ENCODE results near the gene ZNF398. TPM values are rescaled to one million over a fixed set of nuclear protein-coding genes. Genes with fewer than 3 reads are reported as not detected.

The ZNF398 gene
- polyA plus RNA-seq, 1 experiment: 8.0 TPM

DNA sequence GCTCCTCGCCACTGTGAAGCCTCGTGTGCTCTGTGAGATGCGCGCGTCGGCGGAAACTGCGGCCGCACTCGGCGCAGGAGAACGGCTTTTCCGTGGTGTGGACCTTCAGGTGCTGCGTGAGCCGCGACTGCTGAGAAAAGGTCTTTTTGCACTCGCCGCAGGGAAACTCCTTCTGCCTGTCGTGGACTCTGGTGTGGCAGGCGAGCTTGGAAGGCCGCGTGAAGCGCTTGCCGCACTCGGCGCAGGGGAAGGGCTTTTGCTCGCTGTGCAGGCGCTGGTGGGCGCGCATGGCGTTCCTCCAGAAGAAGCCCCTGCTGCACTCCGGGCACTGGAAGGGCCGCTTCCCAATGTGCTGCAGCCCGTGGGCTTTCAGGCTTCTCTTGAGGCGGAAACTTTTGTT, 43.0 kb upstream of the ZNF398 start:
- ChIA-PET POLR2A (no interaction called here), CTCF (no interaction called here)
- Histone ChIP-seq H3K4me3 (ENCODE audit: low read depth, low read length) (no peak overlapping the region), H3K27me3 (ENCODE audit: control insufficient read depth, insufficient read depth, low read length) (no peaks in the 10 kb centered on the region), H3K36me3 (ENCODE audit: control insufficient read depth, insufficient read depth, low read length) (no peaks in the 10 kb centered on the region)
- TF ChIP-seq, protein P1, sequence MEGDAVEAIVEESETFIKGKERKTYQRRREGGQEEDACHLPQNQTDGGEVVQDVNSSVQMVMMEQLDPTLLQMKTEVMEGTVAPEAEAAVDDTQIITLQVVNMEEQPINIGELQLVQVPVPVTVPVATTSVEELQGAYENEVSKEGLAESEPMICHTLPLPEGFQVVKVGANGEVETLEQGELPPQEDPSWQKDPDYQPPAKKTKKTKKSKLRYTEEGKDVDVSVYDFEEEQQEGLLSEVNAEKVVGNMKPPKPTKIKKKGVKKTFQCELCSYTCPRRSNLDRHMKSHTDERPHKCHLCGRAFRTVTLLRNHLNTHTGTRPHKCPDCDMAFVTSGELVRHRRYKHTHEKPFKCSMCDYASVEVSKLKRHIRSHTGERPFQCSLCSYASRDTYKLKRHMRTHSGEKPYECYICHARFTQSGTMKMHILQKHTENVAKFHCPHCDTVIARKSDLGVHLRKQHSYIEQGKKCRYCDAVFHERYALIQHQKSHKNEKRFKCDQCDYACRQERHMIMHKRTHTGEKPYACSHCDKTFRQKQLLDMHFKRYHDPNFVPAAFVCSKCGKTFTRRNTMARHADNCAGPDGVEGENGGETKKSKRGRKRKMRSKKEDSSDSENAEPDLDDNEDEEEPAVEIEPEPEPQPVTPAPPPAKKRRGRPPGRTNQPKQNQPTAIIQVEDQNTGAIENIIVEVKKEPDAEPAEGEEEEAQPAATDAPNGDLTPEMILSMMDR (IDR thresholded peaks at IDR 0.05; ENCODE audit: insufficient read depth, low read depth, low read length): no peak
- DNase-seq (ENCODE audit: low read depth): no peak

DNA sequence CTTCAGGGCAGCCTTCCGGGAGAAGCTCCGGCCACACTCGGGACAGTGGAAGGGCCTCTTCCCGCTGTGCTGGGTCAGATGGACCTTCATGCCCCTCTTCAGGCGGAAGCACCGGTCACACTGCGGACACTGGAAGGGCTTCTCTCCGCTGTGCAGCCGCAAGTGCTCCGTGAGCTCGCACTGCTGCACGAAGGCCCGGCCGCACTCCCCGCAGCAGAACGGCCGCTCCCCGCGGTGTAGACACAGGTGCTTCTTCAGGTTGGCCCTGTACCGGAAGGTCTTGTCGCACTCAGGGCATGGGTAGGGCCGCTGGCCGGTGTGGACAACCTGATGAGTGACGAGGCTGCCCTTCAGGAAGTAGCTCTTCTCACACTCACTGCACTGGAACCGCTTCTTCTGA, 42.5 kb upstream of the ZNF398 start:
- ChIA-PET CTCF (interaction anchor here (1.1 kb wide), 1 partner anchor 10 kb away, joined by 3 read pairs; no protein-coding TSS in a partner anchor), POLR2A (no interaction called here)
- no peak for DNase-seq (ENCODE audit: low read depth)
- Histone ChIP-seq H3K36me3 (ENCODE audit: control insufficient read depth, insufficient read depth, low read length) (no peaks in the 10 kb centered on the region), H3K4me3 (ENCODE audit: low read depth, low read length) (no peak overlapping the region), H3K27me3 (ENCODE audit: control insufficient read depth, insufficient read depth, low read length) (no peaks in the 10 kb centered on the region)
- TF ChIP-seq, protein P1 (IDR thresholded peaks at IDR 0.05; ENCODE audit: insufficient read depth, low read depth, low read length): no peak

DNA sequence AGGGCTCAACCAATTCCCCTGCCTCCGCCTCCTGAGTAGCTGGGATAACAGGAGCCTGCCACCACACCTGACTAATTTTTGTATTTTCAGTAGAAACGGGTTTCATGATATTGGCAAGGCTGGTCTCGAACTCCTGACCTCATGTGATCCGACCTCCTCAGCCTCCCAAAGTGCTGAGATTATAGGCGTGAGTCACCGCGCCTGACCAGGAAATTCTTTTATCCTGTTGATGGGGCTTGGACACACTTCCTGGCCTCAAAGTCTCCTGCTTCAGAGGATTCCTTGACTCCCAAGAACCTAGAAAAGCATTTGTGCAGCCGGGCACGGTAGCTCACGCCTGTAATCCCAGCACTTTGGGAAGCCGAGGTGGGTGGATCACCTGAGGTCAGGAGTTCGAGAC, 37.3 kb upstream of the ZNF398 start:
- Histone ChIP-seq H3K27me3 (ENCODE audit: control insufficient read depth, insufficient read depth, low read length) (no peaks in the 10 kb centered on the region), H3K36me3 (ENCODE audit: control insufficient read depth, insufficient read depth, low read length) (no peaks in the 10 kb centered on the region), H3K4me3 (ENCODE audit: low read depth, low read length) (no peak overlapping the region)
- TF ChIP-seq, protein P1 (IDR thresholded peaks at IDR 0.05; ENCODE audit: insufficient read depth, low read depth, low read length): no peak
- ChIA-PET CTCF (no interaction called here), POLR2A (no interaction called here)
- no peak for DNase-seq (ENCODE audit: low read depth)

DNA sequence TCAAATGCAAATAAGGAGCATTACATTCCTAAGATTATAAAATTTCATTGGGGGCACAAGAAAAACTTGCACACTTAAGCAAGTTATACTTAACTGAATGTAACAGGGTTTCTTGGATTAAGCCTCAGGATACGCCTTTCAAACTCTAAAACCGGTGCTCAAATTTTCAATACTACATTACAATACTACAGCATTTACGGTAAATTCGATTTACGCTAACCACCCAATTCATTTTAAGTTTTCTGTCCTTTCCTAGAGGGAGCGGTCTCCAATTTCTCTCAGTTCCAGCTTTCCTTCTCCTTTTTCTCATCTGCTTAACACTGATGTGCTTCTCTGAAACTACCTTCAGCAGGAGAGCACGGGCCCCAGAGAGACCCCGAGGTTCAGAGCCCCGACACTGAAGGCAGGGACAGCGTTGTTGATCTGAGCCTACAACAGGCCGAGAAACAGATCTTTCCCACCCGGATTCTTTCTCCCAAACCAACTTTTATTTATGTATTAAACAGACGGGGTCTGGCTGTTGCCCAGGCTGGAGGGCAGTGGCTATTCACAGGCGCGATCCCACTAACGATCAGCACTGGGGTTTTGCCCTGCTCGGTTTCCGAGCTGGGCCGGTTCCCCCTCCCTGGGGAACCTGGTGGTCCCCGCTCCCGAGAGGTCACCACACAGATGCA, 21.9 kb upstream of the ZNF398 start:
- DNase-seq (ENCODE audit: low read depth): no peak
- CTCF ChIA-PET: interaction anchor here (0.6 to 4.6 kb wide), 19 partner anchors 7 to 1289 kb away, joined by 3 to 27 read pairs (median 4); partner anchors contain the start of genes ZNF398 and ZNF786
- POLR2A ChIA-PET: interaction anchor here (0.6 kb wide), 1 partner anchor 1308 kb away, joined by 4 read pairs; no protein-coding TSS in a partner anchor

More for the DNA sequence above, 21.9 kb upstream of the ZNF398 start:
- Histone ChIP-seq H3K4me3 (ENCODE audit: low read depth, low read length) (peak overlapping the region; percentile 91), H3K27me3 (ENCODE audit: control insufficient read depth, insufficient read depth, low read length) (no peaks in the 10 kb centered on the region), H3K36me3 (ENCODE audit: control insufficient read depth, insufficient read depth, low read length) (no peaks in the 10 kb centered on the region)
- TF ChIP-seq, protein P1 (IDR thresholded peaks at IDR 0.05; ENCODE audit: insufficient read depth, low read depth, low read length): no peak

Data from BJ (cell line).